NB4 (cell line): ENCODE data around the gene SLC48A1.

Experiments used
- CTCF ChIP-seq: IDR thresholded peaks from one replicate; pipeline ENCODE4 v1.5.1; 2012; ENCODE audit warnings: low read depth, low read length
- MYC ChIP-seq: IDR thresholded peaks from 2 replicates; pipeline ENCODE4 v1.6.1; 2011; ENCODE audit warnings: low read depth, low read length
- POLR2A ChIP-seq: IDR thresholded peaks from 2 replicates; pipeline ENCODE4 v1.6.1; 2011; ENCODE audit warnings: mild to moderate bottlenecking; ENCODE audit not compliant: insufficient read length; ENCODE audit errors: extremely low read depth
- TF ChIP-seq, protein P1 (sequence below): IDR thresholded peaks from 2 replicates; pipeline ENCODE4 v1.6.1; 2011; ENCODE audit warnings: low read depth, low read length

DNA sequence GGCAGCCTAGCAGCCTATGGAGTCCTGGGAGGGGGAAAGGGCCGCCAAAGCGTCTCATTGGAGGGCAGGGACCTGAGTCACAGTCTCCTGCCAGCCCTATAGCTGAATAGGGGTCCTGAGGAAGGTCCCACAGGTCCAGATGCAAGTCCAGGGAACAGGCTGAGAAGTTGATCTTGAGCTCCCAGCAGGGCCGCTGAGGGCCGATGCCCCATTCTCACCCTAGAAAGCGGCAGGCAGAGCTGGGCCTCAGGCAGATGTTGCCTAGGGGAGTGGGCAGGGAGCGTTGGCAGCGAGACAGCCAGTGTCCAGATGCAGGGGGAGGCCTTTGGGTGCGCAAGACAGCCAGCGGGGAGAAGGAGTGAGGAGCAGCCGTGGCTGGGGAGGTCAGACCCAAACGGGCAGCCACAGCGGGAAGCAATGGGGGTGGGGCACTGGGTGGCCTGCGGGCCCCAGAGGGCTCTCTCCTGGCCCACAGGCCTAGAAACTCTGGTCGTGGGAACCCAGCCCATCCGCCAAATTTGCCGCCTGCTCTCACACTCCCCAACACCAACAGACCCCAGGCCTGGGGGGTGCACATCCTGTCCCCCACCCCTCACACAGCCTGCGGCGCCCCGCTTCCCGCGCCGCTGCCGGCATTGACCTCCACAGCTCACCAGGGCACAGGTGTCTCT is 45.6 kb downstream of the SLC48A1 start:
- TF ChIP-seq CTCF (no peak), POLR2A (no peak), MYC (no peak)
- TF ChIP-seq, protein P1, sequence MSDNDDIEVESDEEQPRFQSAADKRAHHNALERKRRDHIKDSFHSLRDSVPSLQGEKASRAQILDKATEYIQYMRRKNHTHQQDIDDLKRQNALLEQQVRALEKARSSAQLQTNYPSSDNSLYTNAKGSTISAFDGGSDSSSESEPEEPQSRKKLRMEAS: no peak
